ENCODE measurements around the gene ADSS1.

GRCh38 chr14:104732355-104732804 is 8.4 kb downstream of the ADSS1 start:
- TF ChIP-seq MAX (IDR thresholded peaks at IDR 0.05), result no peak
- no peak for TF ChIP-seq CTCF (IDR thresholded peaks at IDR 0.05; ENCODE audit: low read depth, low read length, missing input control)
- peak; percentile 96 for TF ChIP-seq SP1 (IDR thresholded peaks at IDR 0.05)
- TF ChIP-seq TAF1 (conservative IDR thresholded peaks at IDR 0.05), result no peak
- TF ChIP-seq JUND (IDR thresholded peaks at IDR 0.05), result peak in 1 of 2 donors; percentile 64
- TF ChIP-seq ZBTB33 (IDR thresholded peaks at IDR 0.05), result no peak
- peak; percentile 77 for TF ChIP-seq YY1 (IDR thresholded peaks at IDR 0.05)
- peak in 1 of 2 donors; percentile 60 for TF ChIP-seq EGR1 (IDR thresholded peaks at IDR 0.05; ENCODE audit: low read depth in 2 of 2)
- no peak for TF ChIP-seq GABPA (IDR thresholded peaks at IDR 0.05 in 1 of 2, conservative IDR thresholded peaks at IDR 0.05 in 1 of 2)
- TF ChIP-seq REST (IDR thresholded peaks at IDR 0.05), result peak; percentile 75
- TF ChIP-seq FOXA1 (IDR thresholded peaks at IDR 0.05), result peak; percentile 49
- TF ChIP-seq ATF3 (IDR thresholded peaks at IDR 0.05), result no peak
- peak; percentile 100 for TF ChIP-seq RXRA (IDR thresholded peaks at IDR 0.05)
- TF ChIP-seq HNF4G (IDR thresholded peaks at IDR 0.05), result no peak
